Thyroid gland (tissue), 4 donors: Measurements from ENCODE around the gene GABRR1. TPM values are rescaled to one million over a fixed set of nuclear protein-coding genes. Genes with fewer than 3 reads are reported as not detected.

ENCODE experiments used
- DNase-seq, 2 donors: peaks; one replicate each; pipeline ENCODE4 v3.0.0-alpha.2; 2019
- H3K27ac ChIP-seq, 3 donors: fragments of 200-600 bp; sonication (generic); 1 replicate in 2 of 3; 2 replicates in 1 of 3; pipeline ENCODE4 v1.5.1; 2016 to 2019; ENCODE audit warnings: mild to moderate bottlenecking in 1 of 3, moderate library complexity in 1 of 3
- H3K27me3 ChIP-seq: fragments of 200-600 bp; sonication (generic); one replicate; pipeline ENCODE4 v1.5.1; 2019
- H3K36me3 ChIP-seq, 2 donors: fragments of 200-600 bp; sonication (generic); one replicate each; pipeline ENCODE4 v1.5.1; 2016 to 2019
- H3K4me1 ChIP-seq, 2 donors: fragments of 200-600 bp; sonication (generic); one replicate each; pipeline ENCODE4 v1.5.1; 2017 to 2019
- H3K4me3 ChIP-seq, 3 donors: fragments of 200-600 bp; sonication (generic); replicated peaks in 1 of 3; 1 replicate in 2 of 3; 2 replicates in 1 of 3; pipeline ENCODE4 v1.5.1; 2016; ENCODE audit warnings: mild to moderate bottlenecking in 1 of 3
- H3K9me3 ChIP-seq: fragments of 200-600 bp; sonication (generic); one replicate; pipeline ENCODE4 v1.5.1; 2017
- POLR2A ChIP-seq, 2 donors: fragments of 450-650 bp; IDR thresholded peaks; one replicate each; pipeline ENCODE4 v1.6.1; 2017; ENCODE audit warnings: antibody characterized with exemption in 2 of 2, mild to moderate bottlenecking in 2 of 2, moderate library complexity in 1 of 2
- WGBS, 2 donors: methylation state at CpG; one replicate each; pipeline ENCODE4 v1.1.5; 2017; 5-methylcytosine and 5-hydroxymethylcytosine counted together
- intact Hi-C: fragments of 100-400 bp; cut with DNase I; formaldehyde crosslinking; loops from one replicate; pipeline ENCODE4 v1.15.1; 2023
- total RNA-seq, 4 donors: library from RNA; depleted of rRNA; stranded (reverse); fragments of >200 nt; gene quantifications; one replicate each; pipeline ENCODE4 v1.2.3, GENCODE V29; 2016
- TF ChIP-seq, protein P1 (sequence below), 6 experiments: fragments of 200-600 bp in 3 of 6; fragments of 450-650 bp in 3 of 6; sonication (generic) in 3 of 6; IDR thresholded peaks; one replicate each; pipeline ENCODE4 v1.5.1; 2016 to 2019; ENCODE audit warnings: antibody characterized with exemption in 6 of 6, mild to moderate bottlenecking in 2 of 6, inconsistent platforms in 1 of 6, moderate library complexity in 1 of 6

GABRR1 gene
- total RNA-seq, 4 donors from 2014 or later: not detected

GRCh38 chr6:89221971-89222711, 5.0 kb upstream of the GABRR1 start:
- Histone ChIP-seq H3K4me1 (no peaks in the 10 kb centered on the region), H3K9me3 (no peaks in the 10 kb centered on the region), H3K27me3 (no peaks in the 10 kb centered on the region), H3K4me3 (no peak overlapping the region), H3K27ac (no peak overlapping the region), H3K36me3 (no peaks in the 10 kb centered on the region)
- WGBS, 2 donors: 62 to 70% methylated on average over 7 of the region's 7 CpGs
- no peak for DNase-seq
- intact Hi-C loops: no loop called here
- TF ChIP-seq, protein P1, sequence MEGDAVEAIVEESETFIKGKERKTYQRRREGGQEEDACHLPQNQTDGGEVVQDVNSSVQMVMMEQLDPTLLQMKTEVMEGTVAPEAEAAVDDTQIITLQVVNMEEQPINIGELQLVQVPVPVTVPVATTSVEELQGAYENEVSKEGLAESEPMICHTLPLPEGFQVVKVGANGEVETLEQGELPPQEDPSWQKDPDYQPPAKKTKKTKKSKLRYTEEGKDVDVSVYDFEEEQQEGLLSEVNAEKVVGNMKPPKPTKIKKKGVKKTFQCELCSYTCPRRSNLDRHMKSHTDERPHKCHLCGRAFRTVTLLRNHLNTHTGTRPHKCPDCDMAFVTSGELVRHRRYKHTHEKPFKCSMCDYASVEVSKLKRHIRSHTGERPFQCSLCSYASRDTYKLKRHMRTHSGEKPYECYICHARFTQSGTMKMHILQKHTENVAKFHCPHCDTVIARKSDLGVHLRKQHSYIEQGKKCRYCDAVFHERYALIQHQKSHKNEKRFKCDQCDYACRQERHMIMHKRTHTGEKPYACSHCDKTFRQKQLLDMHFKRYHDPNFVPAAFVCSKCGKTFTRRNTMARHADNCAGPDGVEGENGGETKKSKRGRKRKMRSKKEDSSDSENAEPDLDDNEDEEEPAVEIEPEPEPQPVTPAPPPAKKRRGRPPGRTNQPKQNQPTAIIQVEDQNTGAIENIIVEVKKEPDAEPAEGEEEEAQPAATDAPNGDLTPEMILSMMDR (IDR thresholded peaks at IDR 0.05): no peak
- TF ChIP-seq POLR2A (IDR thresholded peaks at IDR 0.05): no peak

DNA sequence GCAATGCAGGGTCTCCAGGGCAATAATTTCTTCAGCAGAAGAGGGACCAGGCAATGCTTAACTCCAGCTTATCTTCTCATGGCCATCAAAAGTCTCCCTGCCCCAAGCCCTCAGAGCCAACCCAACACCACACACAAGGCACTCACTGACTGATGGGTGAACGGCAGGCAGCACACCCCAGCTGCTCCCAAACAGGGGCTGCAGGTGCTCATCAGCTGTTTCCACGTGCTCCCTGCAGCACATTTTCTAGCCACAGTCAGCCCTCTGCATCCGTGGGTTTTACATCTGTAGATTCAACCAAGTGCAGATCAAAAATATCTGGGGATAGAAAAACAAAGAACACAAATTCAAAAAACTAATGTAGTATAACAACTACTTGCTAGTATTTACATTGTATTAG, 4.0 kb upstream of the GABRR1 start:
- Histone ChIP-seq H3K4me3 (no peak overlapping the region), H3K27ac (no peak overlapping the region), H3K9me3 (no peaks in the 10 kb centered on the region), H3K4me1 (no peaks in the 10 kb centered on the region), H3K36me3 (no peaks in the 10 kb centered on the region), H3K27me3 (no peaks in the 10 kb centered on the region)
- WGBS, 2 donors: 75 to 82% methylated on average over 3 of the region's 3 CpGs
- TF ChIP-seq, protein P1 (IDR thresholded peaks at IDR 0.05): no peak
- no peak for TF ChIP-seq POLR2A (IDR thresholded peaks at IDR 0.05)
- DNase-seq: no peak
- intact Hi-C loops: no loop called here

- intact Hi-C loops: no loop called here
Measured at GRCh38 chr6:89216411-89216810, 747 bp downstream of the GABRR1 start.

DNA sequence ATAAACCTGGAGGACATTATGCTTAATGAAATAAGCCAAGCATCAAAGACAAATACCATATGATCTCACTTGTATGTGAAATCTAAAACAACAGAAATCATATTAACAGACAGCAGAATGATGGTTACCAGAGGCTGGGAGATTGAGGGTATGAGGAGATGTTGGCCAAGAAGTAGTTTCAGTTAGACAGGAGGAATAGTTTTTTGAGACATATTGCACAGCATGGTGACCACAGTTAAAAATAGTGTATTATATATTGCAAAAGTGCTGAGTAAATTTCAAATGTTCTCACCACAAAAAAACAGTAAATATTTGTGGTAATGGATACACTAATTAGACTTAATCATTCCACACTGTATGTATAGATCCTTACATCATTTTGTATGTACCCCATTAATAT, 1.8 kb downstream of the GABRR1 start:
- no peak overlapping the region for H3K27ac ChIP-seq
- intact Hi-C loops: no loop called here
- no peaks in the 10 kb centered on the region for H3K9me3 ChIP-seq
- no peaks in the 10 kb centered on the region for H3K36me3 ChIP-seq
- H3K27me3 ChIP-seq: no peaks in the 10 kb centered on the region
- H3K4me1 ChIP-seq: no peaks in the 10 kb centered on the region
- no peak for DNase-seq
- no peak overlapping the region for H3K4me3 ChIP-seq
- TF ChIP-seq, protein P1 (IDR thresholded peaks at IDR 0.05): no peak
- no peak for TF ChIP-seq POLR2A (IDR thresholded peaks at IDR 0.05)

More at GRCh38 chr6:89216411-89216810, 747 bp downstream of the GABRR1 start:
- TF ChIP-seq, protein P1 (IDR thresholded peaks at IDR 0.05): no peak
- Histone ChIP-seq H3K9me3 (no peaks in the 10 kb centered on the region), H3K27ac (no peak overlapping the region), H3K4me1 (no peaks in the 10 kb centered on the region), H3K36me3 (no peaks in the 10 kb centered on the region), H3K27me3 (no peaks in the 10 kb centered on the region), H3K4me3 (no peak overlapping the region)
- DNase-seq: no peak
- 66 to 84% methylated on average over 4 of the region's 4 CpGs for WGBS, 2 donors

- H3K27me3 ChIP-seq: no peaks in the 10 kb centered on the region
- no peak overlapping the region for H3K4me3 ChIP-seq
- no peaks in the 10 kb centered on the region for H3K9me3 ChIP-seq
- no peaks in the 10 kb centered on the region for H3K36me3 ChIP-seq
- H3K4me1 ChIP-seq: no peaks in the 10 kb centered on the region
- DNase-seq: no peak
- TF ChIP-seq, protein P1 (IDR thresholded peaks at IDR 0.05): no peak
- no peak for TF ChIP-seq POLR2A (IDR thresholded peaks at IDR 0.05)
- H3K27ac ChIP-seq: no peak overlapping the region
- intact Hi-C loops: no loop called here
Measured at GRCh38 chr6:89214197-89214596, 3.0 kb downstream of the GABRR1 start.
